Inflammatory macrophage treated with lipopolysaccharide for 4 hours (primary cell): ENCODE results near the gene UCHL5.
A peak's percentile ranks its signal among the peaks of the same experiment; 100 is the strongest.
"Not testable (repeated sequence)": the region's sequence is repeated elsewhere in the genome, so short reads cannot be mapped to it uniquely, and the experiment has no call there.

Experiments
- DNase-seq: peaks from one replicate; pipeline ENCODE4 v3.0.0-alpha.2; 2020

Gene UCHL5

GRCh38 chr1:193062698-193063463 lies 3.7 kb upstream of the UCHL5 start:
- no peak for DNase-seq

GRCh38 chr1:193060938-193061337 lies 1.8 kb upstream of the UCHL5 start:
- peak; percentile 26 for DNase-seq

GRCh38 chr1:193060406-193060805 lies 1.2 kb upstream of the UCHL5 start:
- DNase-seq = no peak

- no peak for DNase-seq
Measured at GRCh38 chr1:193060115-193060403, 899 bp upstream of the UCHL5 start.

GRCh38 chr1:193058529-193059281 lies 455 bp downstream of the UCHL5 start:
- peak; percentile 85 for DNase-seq

GRCh38 chr1:193054169-193054675 lies 4.9 kb downstream of the UCHL5 start:
- no peak for DNase-seq

GRCh38 chr1:193048913-193049312 lies 10.2 kb downstream of the UCHL5 start:
- not testable (repeated sequence) for DNase-seq

GRCh38 chr1:193042766-193043691 lies 16.1 kb downstream of the UCHL5 start:
- no peak for DNase-seq

GRCh38 chr1:193040011-193040410 lies 19.1 kb downstream of the UCHL5 start:
- no peak for DNase-seq

GRCh38 chr1:193036337-193037047 lies 22.7 kb downstream of the UCHL5 start:
- no peak for DNase-seq

- DNase-seq = no peak
Measured at GRCh38 chr1:193033610-193034009, 25.6 kb downstream of the UCHL5 start.

GRCh38 chr1:193032643-193033427 lies 26.3 kb downstream of the UCHL5 start:
- DNase-seq = not testable (repeated sequence)

- DNase-seq = peak; percentile 21
Measured at GRCh38 chr1:193031431-193031830, 27.7 kb downstream of the UCHL5 start.

- DNase-seq = no peak
Measured at GRCh38 chr1:193030280-193030679, 28.9 kb downstream of the UCHL5 start.

- DNase-seq = no peak
Measured at GRCh38 chr1:193025218-193025617, 33.9 kb downstream of the UCHL5 start.

GRCh38 chr1:193019442-193020026 lies 39.6 kb downstream of the UCHL5 start:
- DNase-seq = peak; percentile 74

GRCh38 chr1:193016788-193017187 lies 42.4 kb downstream of the UCHL5 start:
- DNase-seq = no peak

GRCh38 chr1:193014400-193014799 lies 44.8 kb downstream of the UCHL5 start:
- no peak for DNase-seq

GRCh38 chr1:193013707-193014106 lies 45.5 kb downstream of the UCHL5 start:
- DNase-seq = no peak

- DNase-seq = peak; percentile 29
Measured at GRCh38 chr1:193013005-193013404, 46.2 kb downstream of the UCHL5 start.

- DNase-seq = peak; percentile 50
Measured at GRCh38 chr1:193011406-193011805, 47.8 kb downstream of the UCHL5 start.
